Fibroblast of mammary gland (primary cell): ENCODE results near the gene MED27.

ENCODE experiments used
- DNase-seq: peaks from one replicate; pipeline ENCODE4 v3.0.0-alpha.2; 2010; ENCODE audit warnings: low read depth
- H3K4me3 ChIP-seq: 2 replicates; pipeline ENCODE4 v1.5.1; 2011; ENCODE audit warnings: low read depth, mild to moderate bottlenecking, low read length, moderate library complexity; ENCODE audit not compliant: control insufficient read depth
- CTCF ChIP-seq: conservative IDR thresholded peaks from 2 replicates; pipeline ENCODE4 v1.5.1; 2011; ENCODE audit warnings: low read depth, low read length, inconsistent platforms; ENCODE audit not compliant: control insufficient read depth, insufficient read depth

The MED27 gene

GRCh38 chr9:131854896-131855613 is 224.6 kb downstream of the MED27 start:
- no peak for TF ChIP-seq CTCF
- peak; percentile 61 for DNase-seq
- no peak overlapping the region for H3K4me3 ChIP-seq

- no peak overlapping the region for H3K4me3 ChIP-seq
- no peak for TF ChIP-seq CTCF
- DNase-seq, result peak; percentile 26
These were observed 225.3 kb downstream of the MED27 start for GRCh38 chr9:131854334-131854733.

- H3K4me3 ChIP-seq, result no peak overlapping the region
- DNase-seq, result no peak
- TF ChIP-seq CTCF, result no peak
These were observed 226.2 kb downstream of the MED27 start for GRCh38 chr9:131853434-131853833.

GRCh38 chr9:131851414-131851813 is 228.3 kb downstream of the MED27 start:
- H3K4me3 ChIP-seq, result no peak overlapping the region
- no peak for TF ChIP-seq CTCF
- no peak for DNase-seq

GRCh38 chr9:131849391-131849790 is 230.3 kb downstream of the MED27 start:
- no peak for DNase-seq
- TF ChIP-seq CTCF, result no peak
- H3K4me3 ChIP-seq, result no peak overlapping the region

GRCh38 chr9:131848570-131849160 is 231.0 kb downstream of the MED27 start:
- DNase-seq, result peak; percentile 6
- TF ChIP-seq CTCF, result no peak
- no peak overlapping the region for H3K4me3 ChIP-seq
